HepG2 (cell line): ENCODE measurements around the gene SNRNP48. TPM values are rescaled to one million over a fixed set of nuclear protein-coding genes. Genes with fewer than 3 reads are reported as not detected.

ENCODE experiments used
- ATAC-seq: fragments of 200-7000 bp; cut with Tn5 transposase; 3 replicates; pipeline ENCODE4 v1.9.1; 2020; ENCODE audit warnings: mild to moderate bottlenecking, moderate library complexity
- BruUV-seq: library from RNA; stranded (reverse); fragments of 400-500 nt; replicated peaks from 2 replicates; lab custom pipeline; 2021; lab: Mats Ljungman, UMichigan
- CTCF ChIA-PET: fragments of 300-600 bp; formaldehyde crosslinking; extraction: SDS; loops from one replicate; lab custom pipeline; 2021; ENCODE audit warnings: low total read pairs, inconsistent platforms, low intra/inter-chr PET ratio; lab: Yijun Ruan, JAX
- POLR2A ChIA-PET: fragments of 350-600 bp; sonication (Branson Sonifier 250); formaldehyde crosslinking; loops from one replicate; lab custom pipeline; 2020; ENCODE audit warnings: antibody characterized with exemption, inconsistent platforms; lab: Yijun Ruan, JAX
- DNase-seq: peaks from one replicate; pipeline ENCODE4 v3.0.0-alpha.2; 2015; ENCODE audit warnings: low spot score
- FAIRE-seq: peaks from 3 replicates; lab custom pipeline; 2011; peaks lifted over from hg19 to GRCh38; lab: Jason Lieb, UNC
- H2AFZ ChIP-seq: one replicate; pipeline ENCODE4 v1.6.1; 2011; ENCODE audit warnings: low read length, inconsistent platforms
- H3K27ac ChIP-seq: fragments of 300-600 bp; 3 replicates; pipeline ENCODE4 v1.8.0; 2011; ENCODE audit warnings: mixed run types, mild to moderate bottlenecking, mixed read lengths, low read length, inconsistent platforms; ENCODE audit not compliant: insufficient read depth; ENCODE audit errors: extremely low read length
- H3K27me3 ChIP-seq, 2 experiments: fragments of 200-600 bp in 1 of 2; 2 replicates in 1 of 2; 3 replicates in 1 of 2; pipeline versions ENCODE4 v1.6.0 to v1.8.0; 2011; ENCODE audit warnings: low read length in 2 of 2, mild to moderate bottlenecking in 2 of 2, moderate library complexity in 2 of 2, inconsistent platforms in 1 of 2; ENCODE audit not compliant: insufficient read depth in 2 of 2, control insufficient read depth in 1 of 2
- H3K36me3 ChIP-seq, 2 experiments: fragments of 200-600 bp in 1 of 2; replicated peaks in 1 of 2; 2 replicates in 1 of 2; 3 replicates in 1 of 2; pipeline versions ENCODE4 v1.5.1 to v1.8.0; 2011; ENCODE audit warnings: low read length in 2 of 2, inconsistent platforms in 1 of 2; ENCODE audit not compliant: insufficient read depth in 2 of 2, control insufficient read depth in 1 of 2
- H3K4me1 ChIP-seq: 2 replicates; pipeline ENCODE4 v1.5.1; 2012; ENCODE audit warnings: low read length, inconsistent platforms; ENCODE audit not compliant: insufficient read depth
- H3K4me2 ChIP-seq: 2 replicates; pipeline ENCODE4 v1.6.0; 2011; ENCODE audit warnings: low read depth, low read length, inconsistent platforms
- H3K4me3 ChIP-seq, 3 experiments: fragments of 200-600 bp in 1 of 3; sonication (generic), shearing (Covaris generic) in 1 of 3; replicated peaks in 1 of 3; 2 replicates each; pipeline ENCODE4 v1.5.1; 2011 to 2016; ENCODE audit warnings: low read length in 3 of 3, inconsistent platforms in 2 of 3, low read depth in 2 of 3, mild to moderate bottlenecking in 2 of 3, control low read depth in 1 of 3, mixed read lengths in 1 of 3; ENCODE audit not compliant: insufficient read depth in 1 of 3
- H3K79me2 ChIP-seq: one replicate; pipeline ENCODE4 v1.6.1; 2011; ENCODE audit warnings: low read length, inconsistent platforms; ENCODE audit not compliant: insufficient read depth
- H3K9ac ChIP-seq: 2 replicates; pipeline ENCODE4 v1.6.0; 2011; ENCODE audit warnings: mild to moderate bottlenecking, low read depth, low read length, inconsistent platforms; ENCODE audit not compliant: insufficient read depth
- H3K9me3 ChIP-seq: 2 replicates; pipeline ENCODE4 v1.5.1; 2012; ENCODE audit warnings: mild to moderate bottlenecking, low read length
- H4K20me1 ChIP-seq: 2 replicates; pipeline ENCODE4 v1.6.0; 2011; ENCODE audit warnings: inconsistent platforms, mild to moderate bottlenecking, low read length, moderate library complexity; ENCODE audit not compliant: insufficient read depth
- GZF1 ChIP-seq: sonication (generic); formaldehyde crosslinking; IDR thresholded peaks from 2 replicates; pipeline ENCODE4 v1.5.1; 2020; ENCODE audit warnings: mild to moderate bottlenecking, missing genetic modification reagents
- SMYD3 ChIP-seq: sonication (generic); formaldehyde crosslinking; IDR thresholded peaks from 2 replicates; pipeline ENCODE4 v1.8.1; 2023; ENCODE audit warnings: mild to moderate bottlenecking, missing genetic modification reagents
- ZKSCAN8 ChIP-seq: IDR thresholded peaks from 2 replicates; pipeline ENCODE4 v1.6.1; 2016; ENCODE audit warnings: borderline replicate concordance, missing genetic modification reagents, missing compliant biosample characterization
- WGBS: methylation state at CpG from one replicate; pipeline ENCODE4 v1.1.6; 2017; ENCODE audit warnings: low lambda C conversion rate; 5-methylcytosine and 5-hydroxymethylcytosine counted together
- in situ Hi-C: cut with HindIII; loops from 2 replicates; pipeline ENCODE4 v1.10.0; 2017; ENCODE audit warnings: low pct_unique_long_range_greater_than_20kb; ENCODE audit not compliant: extremely low pct_ligation_motif_present
- intact Hi-C: fragments of 100-400 bp; cut with micrococcal nuclease; formaldehyde crosslinking; loops from one replicate; pipeline ENCODE4 v1.10.0; 2022; ENCODE audit not compliant: unreplicated experiment
- polyA plus RNA-seq, 8 experiments: library from polyadenylated mRNA; depleted of rRNA in 3 of 8; stranded (reverse) in 7 of 8; unstranded in 1 of 8; fragments of >200 nt; fragmentation: Illumina TruSeq in 4 of 8; extraction: Trizol in 4 of 8; gene quantifications; 2 replicates each; pipeline versions ENCODE4 v1.2.1 to v1.2.3, GENCODE V29; 2011 to 2016; ENCODE audit warnings: low read depth in 4 of 8, missing spikeins in 1 of 8, mixed read lengths in 1 of 8; ENCODE audit not compliant: insufficient read depth in 1 of 8
- total RNA-seq, 5 experiments: library from RNA; depleted of rRNA; stranded (reverse); fragments of >200 nt; fragmentation: Illumina TruSeq; extraction: Trizol; gene quantifications; 2 replicates each; pipeline ENCODE4 v1.2.3, GENCODE V29; 2016; ENCODE audit warnings: low read depth in 1 of 5
- TF ChIP-seq, protein P1 (sequence below): sonication (generic); formaldehyde crosslinking; IDR thresholded peaks from 2 replicates; pipeline ENCODE4 v1.4.0; 2020; ENCODE audit warnings: missing genetic modification reagents
- TF ChIP-seq, protein P2 (sequence below): sonication (generic); formaldehyde crosslinking; IDR thresholded peaks from 2 replicates; pipeline ENCODE4 v1.5.0; 2020; ENCODE audit warnings: missing genetic modification reagents
- TF ChIP-seq, protein P3 (sequence below): IDR thresholded peaks from 2 replicates; pipeline ENCODE4 v1.6.1; 2016; ENCODE audit warnings: missing genetic modification reagents, missing compliant biosample characterization

Gene SNRNP48
- total and polyA plus RNA-seq, 2 of the 13 experiments (the other 11 are each of a cell fraction or from before 2014, with no cell fraction given): 17.5 to 47.5 TPM

DNA sequence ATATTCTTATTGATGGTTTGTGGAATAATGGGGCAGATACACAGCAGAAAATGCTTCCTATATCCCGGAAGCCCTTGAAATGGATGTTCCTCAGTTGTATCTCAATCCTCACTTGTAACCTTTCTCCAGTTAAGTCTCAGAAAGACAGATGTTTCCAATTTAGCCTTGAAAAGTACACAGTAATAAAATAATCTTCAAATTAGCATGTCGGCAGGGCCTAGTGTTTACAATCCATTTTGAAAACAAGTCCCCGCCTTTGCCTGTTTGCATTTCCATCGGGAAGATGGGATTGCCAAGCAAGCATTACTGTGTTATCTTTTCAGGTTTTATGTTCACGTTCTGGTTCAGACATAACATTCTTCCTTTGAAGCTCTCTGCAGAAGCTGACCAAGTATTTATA lies 41.5 kb downstream of the SNRNP48 start:
- no peak overlapping the region for H3K27ac ChIP-seq
- H3K27me3 ChIP-seq: peaks cover 0 to 6% of the 10 kb centered on the region in 2 experiments; a peak in 1 of 5 replicates
- no peaks in the 10 kb centered on the region for H3K36me3 ChIP-seq
- no peaks in the 10 kb centered on the region for H3K9me3 ChIP-seq
- ChIA-PET CTCF (no interaction called here), POLR2A (no interaction called here)
- H2AFZ ChIP-seq: no peak overlapping the region
- no peak for ATAC-seq
- no peak overlapping the region for H3K9ac ChIP-seq
- TF ChIP-seq, protein P1, sequence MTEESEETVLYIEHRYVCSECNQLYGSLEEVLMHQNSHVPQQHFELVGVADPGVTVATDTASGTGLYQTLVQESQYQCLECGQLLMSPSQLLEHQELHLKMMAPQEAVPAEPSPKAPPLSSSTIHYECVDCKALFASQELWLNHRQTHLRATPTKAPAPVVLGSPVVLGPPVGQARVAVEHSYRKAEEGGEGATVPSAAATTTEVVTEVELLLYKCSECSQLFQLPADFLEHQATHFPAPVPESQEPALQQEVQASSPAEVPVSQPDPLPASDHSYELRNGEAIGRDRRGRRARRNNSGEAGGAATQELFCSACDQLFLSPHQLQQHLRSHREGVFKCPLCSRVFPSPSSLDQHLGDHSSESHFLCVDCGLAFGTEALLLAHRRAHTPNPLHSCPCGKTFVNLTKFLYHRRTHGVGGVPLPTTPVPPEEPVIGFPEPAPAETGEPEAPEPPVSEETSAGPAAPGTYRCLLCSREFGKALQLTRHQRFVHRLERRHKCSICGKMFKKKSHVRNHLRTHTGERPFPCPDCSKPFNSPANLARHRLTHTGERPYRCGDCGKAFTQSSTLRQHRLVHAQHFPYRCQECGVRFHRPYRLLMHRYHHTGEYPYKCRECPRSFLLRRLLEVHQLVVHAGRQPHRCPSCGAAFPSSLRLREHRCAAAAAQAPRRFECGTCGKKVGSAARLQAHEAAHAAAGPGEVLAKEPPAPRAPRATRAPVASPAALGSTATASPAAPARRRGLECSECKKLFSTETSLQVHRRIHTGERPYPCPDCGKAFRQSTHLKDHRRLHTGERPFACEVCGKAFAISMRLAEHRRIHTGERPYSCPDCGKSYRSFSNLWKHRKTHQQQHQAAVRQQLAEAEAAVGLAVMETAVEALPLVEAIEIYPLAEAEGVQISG (CRISPR knock-in tag): no peak
- TF ChIP-seq SMYD3 (CRISPR knock-in tag): no peak
- TF ChIP-seq GZF1 (CRISPR knock-in tag): no peak
- TF ChIP-seq, protein P2, sequence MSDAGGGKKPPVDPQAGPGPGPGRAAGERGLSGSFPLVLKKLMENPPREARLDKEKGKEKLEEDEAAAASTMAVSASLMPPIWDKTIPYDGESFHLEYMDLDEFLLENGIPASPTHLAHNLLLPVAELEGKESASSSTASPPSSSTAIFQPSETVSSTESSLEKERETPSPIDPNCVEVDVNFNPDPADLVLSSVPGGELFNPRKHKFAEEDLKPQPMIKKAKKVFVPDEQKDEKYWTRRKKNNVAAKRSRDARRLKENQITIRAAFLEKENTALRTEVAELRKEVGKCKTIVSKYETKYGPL (CRISPR knock-in tag): no peak
- TF ChIP-seq, protein P3, sequence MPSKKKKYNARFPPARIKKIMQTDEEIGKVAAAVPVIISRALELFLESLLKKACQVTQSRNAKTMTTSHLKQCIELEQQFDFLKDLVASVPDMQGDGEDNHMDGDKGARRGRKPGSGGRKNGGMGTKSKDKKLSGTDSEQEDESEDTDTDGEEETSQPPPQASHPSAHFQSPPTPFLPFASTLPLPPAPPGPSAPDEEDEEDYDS (CRISPR knock-in tag): no peak
- no peak for TF ChIP-seq ZKSCAN8 (CRISPR knock-in tag)
- H4K20me1 ChIP-seq: no peaks in the 10 kb centered on the region
- no peak overlapping the region for H3K4me2 ChIP-seq
- no peaks in the 10 kb centered on the region for H3K4me1 ChIP-seq
- H3K4me3 ChIP-seq: no peak overlapping the region
- DNase-seq: no peak
- in situ Hi-C loops: no loop called here
- no peaks in the 10 kb centered on the region for H3K79me2 ChIP-seq
- 35% methylated on average over 5 of the region's 5 CpGs for WGBS
- FAIRE-seq: no peak
- intact Hi-C loops: no loop called here
- no TSS peak for BruUV-seq
